Measurements from ENCODE around the gene DBET. TPM values are rescaled to one million over a fixed set of nuclear protein-coding genes. Genes with fewer than 3 reads are reported as not detected.
"Not testable (repeated sequence)": the region's sequence is repeated elsewhere in the genome, so short reads cannot be mapped to it uniquely, and the experiment has no call there.

DBET gene
- total and polyA plus RNA-seq, 4 experiments from 2014 or later = not detected

DNA sequence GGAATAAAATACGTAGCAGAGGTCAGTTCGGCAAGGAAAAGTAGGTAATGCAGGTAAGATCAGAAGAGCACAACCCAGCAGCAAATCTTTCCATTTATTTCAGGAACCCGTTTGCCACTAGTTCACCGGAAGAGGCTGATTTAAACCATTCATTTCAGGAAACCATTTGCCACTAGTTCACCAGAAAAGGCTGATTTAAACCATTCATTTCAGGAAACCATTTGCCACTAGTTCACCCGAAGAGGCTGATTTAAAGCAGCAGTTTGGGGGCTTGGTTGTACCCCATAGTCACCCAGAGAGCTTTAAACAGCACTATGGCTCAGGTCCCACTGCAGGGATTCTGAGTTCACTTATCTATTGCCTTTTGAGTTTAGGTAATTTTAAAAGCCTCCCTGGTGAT is 33.0 kb upstream of the DBET start:
- H3K36me3 ChIP-seq (ENCODE audit: insufficient read depth, low read length); H3K4me1 Mint-ChIP-seq; H3K27ac Mint-ChIP-seq; H3K4me3 ChIP-seq (ENCODE audit: low read length in 2 of 2); H3K27ac ChIP-seq (ENCODE audit: low read depth, low read length); H3K9me3 Mint-ChIP-seq; H3K27me3 ChIP-seq (ENCODE audit: insufficient read depth, low read length); intact Hi-C loops (cut with micrococcal nuclease); H3K9me3 ChIP-seq (ENCODE audit: control insufficient read depth in 1 of 2, low read length in 2 of 2); CTCF ChIA-PET (ENCODE audit: partially characterized antibody); H3K4me3 Mint-ChIP-seq; H3K36me3 Mint-ChIP-seq; H3K27me3 Mint-ChIP-seq; H3K4me1 ChIP-seq (ENCODE audit: insufficient read depth, low read length); POLR2A ChIA-PET (ENCODE audit: partially characterized antibody); DNase-seq: not testable (repeated sequence)

GRCh38 chr4:190037704-190038388 is 26.5 kb upstream of the DBET start:
- H3K4me1 ChIP-seq (ENCODE audit: insufficient read depth, low read length); intact Hi-C loops (cut with micrococcal nuclease); H3K36me3 ChIP-seq (ENCODE audit: insufficient read depth, low read length); CTCF ChIA-PET (ENCODE audit: partially characterized antibody); H3K4me1 Mint-ChIP-seq; H3K27me3 ChIP-seq (ENCODE audit: insufficient read depth, low read length); H3K27ac Mint-ChIP-seq; H3K9me3 ChIP-seq (ENCODE audit: control insufficient read depth in 1 of 2, low read length in 2 of 2); H3K27ac ChIP-seq (ENCODE audit: low read depth, low read length); H3K36me3 Mint-ChIP-seq; POLR2A ChIA-PET (ENCODE audit: partially characterized antibody); H3K27me3 Mint-ChIP-seq; H3K4me3 ChIP-seq (ENCODE audit: low read length in 2 of 2): not testable (repeated sequence)
- peak overlapping the region in 3 of 8 donors; percentile 24 to 42 (median 38) for H3K4me3 Mint-ChIP-seq
- H3K9me3 Mint-ChIP-seq = peaks cover 0 to 10% (median 0%) of the 10 kb centered on the region in 8 donors
- peak in 1 of 5 donors; percentile 50 for DNase-seq

DNA sequence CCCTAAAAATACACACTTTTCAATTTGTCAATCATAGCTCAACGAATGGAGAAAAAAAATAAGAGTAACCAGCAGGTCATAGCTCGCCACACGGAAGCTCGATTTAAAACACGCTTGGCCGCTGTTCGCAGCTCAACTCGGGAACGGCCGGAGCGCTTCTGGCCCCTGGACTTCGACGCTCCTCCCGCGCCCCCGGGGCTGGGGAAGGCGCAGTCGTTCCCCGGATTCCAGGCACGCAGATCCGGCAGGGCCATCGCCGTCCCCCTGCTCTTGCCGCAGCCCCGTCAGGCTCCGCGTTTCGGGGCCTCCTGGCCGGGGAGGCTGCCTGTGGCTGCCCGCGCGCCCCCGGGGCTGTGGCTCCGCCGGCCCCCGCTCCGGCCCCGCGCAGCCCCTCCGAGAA is 23.4 kb upstream of the DBET start:
- H3K27me3 Mint-ChIP-seq; H3K27me3 ChIP-seq (ENCODE audit: insufficient read depth, low read length); H3K9me3 Mint-ChIP-seq; H3K4me3 ChIP-seq (ENCODE audit: low read length in 2 of 2); H3K36me3 Mint-ChIP-seq; CTCF ChIA-PET (ENCODE audit: partially characterized antibody); H3K36me3 ChIP-seq (ENCODE audit: insufficient read depth, low read length); intact Hi-C loops (cut with micrococcal nuclease); H3K4me1 Mint-ChIP-seq; H3K27ac ChIP-seq (ENCODE audit: low read depth, low read length); H3K27ac Mint-ChIP-seq; POLR2A ChIA-PET (ENCODE audit: partially characterized antibody); H3K4me3 Mint-ChIP-seq; DNase-seq; H3K4me1 ChIP-seq (ENCODE audit: insufficient read depth, low read length); H3K9me3 ChIP-seq (ENCODE audit: control insufficient read depth in 1 of 2, low read length in 2 of 2): not testable (repeated sequence)

DNA sequence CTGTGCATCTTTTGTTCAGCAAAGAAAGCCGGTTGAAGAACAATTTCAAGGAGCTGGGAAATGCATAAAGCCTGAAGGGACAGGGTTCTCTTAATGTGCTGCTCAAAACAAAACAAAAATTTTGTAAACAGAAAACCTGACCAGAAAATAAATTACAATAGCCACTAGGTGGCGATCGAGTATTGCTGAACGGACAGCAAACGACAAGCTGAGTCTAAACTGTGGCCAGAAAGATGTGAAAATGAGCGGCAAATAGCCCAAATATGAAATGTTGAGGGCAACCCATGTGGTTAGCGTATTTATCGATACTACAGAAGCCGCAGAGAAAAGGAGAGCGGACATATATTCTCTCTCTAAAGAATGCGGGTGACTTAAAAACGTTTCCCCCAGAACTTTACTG is 16.7 kb upstream of the DBET start:
- H3K36me3 ChIP-seq (ENCODE audit: insufficient read depth, low read length); H3K27me3 ChIP-seq (ENCODE audit: insufficient read depth, low read length); CTCF ChIA-PET (ENCODE audit: partially characterized antibody): not testable (repeated sequence)

DNA sequence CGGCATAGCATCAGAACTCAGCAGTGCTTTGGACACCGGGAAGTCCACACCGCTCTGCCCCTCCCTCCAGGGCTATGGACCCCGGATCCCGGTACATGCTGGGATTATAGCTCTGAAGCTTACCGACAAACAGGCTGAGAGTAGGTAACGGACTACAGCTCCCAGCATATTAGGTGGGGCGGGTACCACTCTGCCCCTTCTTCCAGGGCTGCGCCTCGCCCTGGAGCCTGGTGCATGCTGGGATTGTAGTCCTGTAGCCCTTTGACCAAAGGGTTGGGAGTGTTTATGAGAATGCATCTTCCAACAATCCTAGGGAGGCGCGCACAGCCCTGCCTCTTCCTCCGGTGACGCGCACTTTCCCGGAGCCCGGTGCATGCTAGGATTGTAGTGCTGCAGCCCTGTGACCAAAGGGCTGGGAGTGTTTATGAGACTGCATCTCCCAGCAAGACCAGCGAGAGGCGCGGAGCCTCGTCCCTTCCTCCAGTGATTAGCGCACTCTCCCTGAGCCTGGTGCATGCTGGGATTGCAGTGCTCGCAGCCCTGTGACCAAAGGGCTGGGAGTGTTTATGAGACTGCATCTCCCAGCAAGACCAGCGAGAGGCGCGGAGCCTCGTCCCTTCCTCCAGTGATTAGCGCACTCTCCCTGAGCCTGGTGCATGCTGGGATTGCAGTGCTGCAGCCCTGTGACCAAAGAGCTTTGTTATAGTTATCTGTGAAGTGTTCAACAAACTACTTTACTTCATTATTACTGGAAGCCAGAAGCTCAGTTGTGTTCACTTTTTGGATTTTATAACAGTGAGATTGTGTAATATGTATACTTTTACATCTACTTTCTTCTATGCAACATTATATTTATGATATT is 14.7 kb upstream of the DBET start:
- H3K4me1 ChIP-seq (ENCODE audit: insufficient read depth, low read length); H3K27me3 ChIP-seq (ENCODE audit: insufficient read depth, low read length); H3K27me3 Mint-ChIP-seq; H3K36me3 ChIP-seq (ENCODE audit: insufficient read depth, low read length); POLR2A ChIA-PET (ENCODE audit: partially characterized antibody); H3K4me3 ChIP-seq (ENCODE audit: low read length in 2 of 2); intact Hi-C loops (cut with micrococcal nuclease); H3K36me3 Mint-ChIP-seq; H3K27ac ChIP-seq (ENCODE audit: low read depth, low read length); H3K4me3 Mint-ChIP-seq; H3K27ac Mint-ChIP-seq; H3K4me1 Mint-ChIP-seq; CTCF ChIA-PET (ENCODE audit: partially characterized antibody); H3K9me3 ChIP-seq (ENCODE audit: control insufficient read depth in 1 of 2, low read length in 2 of 2); H3K9me3 Mint-ChIP-seq: not testable (repeated sequence)
- DNase-seq = peak in 1 of 5 donors; percentile 1

More for the DNA sequence above, 16.7 kb upstream of the DBET start:
- H3K9me3 Mint-ChIP-seq; H3K4me3 Mint-ChIP-seq; H3K27ac ChIP-seq (ENCODE audit: low read depth, low read length); H3K9me3 ChIP-seq (ENCODE audit: control insufficient read depth in 1 of 2, low read length in 2 of 2); POLR2A ChIA-PET (ENCODE audit: partially characterized antibody); H3K36me3 Mint-ChIP-seq; H3K4me1 ChIP-seq (ENCODE audit: insufficient read depth, low read length); H3K4me1 Mint-ChIP-seq; intact Hi-C loops (cut with micrococcal nuclease); DNase-seq; H3K27ac Mint-ChIP-seq; H3K27me3 Mint-ChIP-seq; H3K4me3 ChIP-seq (ENCODE audit: low read length in 2 of 2): not testable (repeated sequence)

GRCh38 chr4:190058997-190059396 is 5.3 kb upstream of the DBET start:
- H3K4me3 Mint-ChIP-seq; H3K27me3 ChIP-seq (ENCODE audit: insufficient read depth, low read length); H3K9me3 ChIP-seq (ENCODE audit: control insufficient read depth in 1 of 2, low read length in 2 of 2); H3K4me3 ChIP-seq (ENCODE audit: low read length in 2 of 2); intact Hi-C loops (cut with micrococcal nuclease); H3K4me1 ChIP-seq (ENCODE audit: insufficient read depth, low read length); H3K4me1 Mint-ChIP-seq; POLR2A ChIA-PET (ENCODE audit: partially characterized antibody); CTCF ChIA-PET (ENCODE audit: partially characterized antibody); H3K36me3 Mint-ChIP-seq; H3K9me3 Mint-ChIP-seq; H3K27ac ChIP-seq (ENCODE audit: low read depth, low read length); H3K27ac Mint-ChIP-seq; H3K27me3 Mint-ChIP-seq; H3K36me3 ChIP-seq (ENCODE audit: insufficient read depth, low read length): not testable (repeated sequence)
- DNase-seq = peak in 1 of 5 donors; percentile 22

DNA sequence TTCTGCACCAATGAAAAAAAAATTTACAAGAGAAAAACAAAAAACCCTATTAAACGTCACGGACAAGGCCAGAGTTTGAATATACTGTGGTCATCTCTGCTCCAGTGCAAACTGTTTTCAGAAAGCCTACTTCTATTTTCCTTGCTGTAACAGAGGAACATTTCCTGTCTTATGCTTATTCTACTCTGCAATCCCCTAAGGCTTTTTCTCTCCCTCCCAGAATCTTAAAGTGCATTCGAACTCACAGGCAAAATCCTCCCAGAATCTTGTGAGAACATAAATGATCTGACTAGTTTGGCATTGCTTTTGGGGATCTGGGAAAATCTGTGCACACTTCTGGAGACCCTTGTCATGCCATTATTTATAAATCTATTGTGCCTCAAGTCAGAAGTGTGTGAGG is 503 bp downstream of the DBET start:
- H3K4me1 Mint-ChIP-seq; H3K27ac Mint-ChIP-seq; DNase-seq; H3K27ac ChIP-seq (ENCODE audit: low read depth, low read length); H3K9me3 Mint-ChIP-seq; H3K4me1 ChIP-seq (ENCODE audit: insufficient read depth, low read length); H3K4me3 Mint-ChIP-seq; POLR2A ChIA-PET (ENCODE audit: partially characterized antibody); H3K27me3 ChIP-seq (ENCODE audit: insufficient read depth, low read length); H3K27me3 Mint-ChIP-seq; H3K36me3 Mint-ChIP-seq; CTCF ChIA-PET (ENCODE audit: partially characterized antibody); H3K36me3 ChIP-seq (ENCODE audit: insufficient read depth, low read length); H3K4me3 ChIP-seq (ENCODE audit: low read length in 2 of 2); H3K9me3 ChIP-seq (ENCODE audit: control insufficient read depth in 1 of 2, low read length in 2 of 2); intact Hi-C loops (cut with micrococcal nuclease): not testable (repeated sequence)

All from CD4-positive, alpha-beta memory T cell (primary cell).